ENCODE measurements around the gene INPP5A.
"Not testable (repeated sequence)": the region's sequence is repeated elsewhere in the genome, so short reads cannot be mapped to it uniquely, and the experiment has no call there.

Gene INPP5A

DNA sequence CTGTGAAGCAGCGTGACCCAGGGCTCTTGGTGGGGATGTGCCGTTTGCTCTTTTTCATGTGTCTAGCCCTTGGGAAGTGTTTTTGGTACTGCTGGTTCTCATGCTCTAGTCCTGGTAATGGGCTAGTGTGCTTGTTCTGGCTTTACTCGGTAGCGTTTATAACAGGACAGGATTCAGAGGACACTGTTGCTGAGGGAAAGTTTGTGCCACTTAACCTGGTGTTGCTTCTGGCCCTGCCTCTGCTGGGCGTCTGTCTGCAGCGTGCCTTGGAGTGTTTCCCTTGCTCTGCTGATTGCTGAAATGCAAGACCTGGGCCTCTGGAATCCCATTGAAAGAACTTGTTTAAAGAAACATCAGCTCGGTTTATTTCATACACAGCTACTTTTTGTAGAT, 35.0 kb downstream of the INPP5A start:
- H3K4me3 Mint-ChIP-seq, result no peak overlapping the region
- no peaks in the 10 kb centered on the region for H3K36me3 Mint-ChIP-seq (ENCODE audit: low read depth)
- H3K4me1 Mint-ChIP-seq (ENCODE audit: low read depth), result no peaks in the 10 kb centered on the region
- no peaks in the 10 kb centered on the region for H3K9me3 Mint-ChIP-seq
- no peak overlapping the region for H3K27ac Mint-ChIP-seq
- peaks cover 18% of the 10 kb centered on the region for H3K27me3 Mint-ChIP-seq
- intact Hi-C loops (cut with micrococcal nuclease), result no loop called here

DNA sequence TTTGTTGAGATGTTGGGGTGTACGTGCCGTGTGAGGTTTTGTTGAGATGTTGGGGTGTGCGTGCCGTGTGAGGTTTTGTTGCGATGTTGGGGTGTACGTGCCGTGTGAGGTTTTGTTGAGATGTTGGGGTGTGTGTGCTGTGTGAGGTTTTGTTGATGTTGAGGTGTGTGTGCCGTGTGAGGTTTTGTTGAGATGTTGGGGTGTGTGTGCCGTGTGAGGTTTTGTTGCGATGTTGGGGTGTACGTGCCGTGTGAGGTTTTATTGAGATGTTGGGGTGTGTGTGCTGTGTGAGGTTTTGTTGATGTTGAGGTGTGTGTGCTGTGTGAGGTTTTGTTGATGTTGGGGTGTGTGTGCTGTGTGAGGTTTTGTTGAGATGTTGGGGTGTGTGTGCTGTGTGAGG, 35.4 kb downstream of the INPP5A start:
- intact Hi-C loops (cut with micrococcal nuclease); H3K4me3 Mint-ChIP-seq; H3K36me3 Mint-ChIP-seq (ENCODE audit: low read depth); H3K4me1 Mint-ChIP-seq (ENCODE audit: low read depth); H3K27ac Mint-ChIP-seq; H3K9me3 Mint-ChIP-seq: not testable (repeated sequence)
- H3K27me3 Mint-ChIP-seq, result peaks cover 22% of the 10 kb centered on the region

GRCh38 chr10:132574288-132574687, 36.7 kb downstream of the INPP5A start:
- H3K36me3 Mint-ChIP-seq (ENCODE audit: low read depth), result no peaks in the 10 kb centered on the region
- H3K27me3 Mint-ChIP-seq, result peaks cover 36% of the 10 kb centered on the region
- no peaks in the 10 kb centered on the region for H3K9me3 Mint-ChIP-seq
- H3K4me3 Mint-ChIP-seq, result no peak overlapping the region
- intact Hi-C loops (cut with micrococcal nuclease), result no loop called here
- H3K27ac Mint-ChIP-seq, result no peak overlapping the region
- no peaks in the 10 kb centered on the region for H3K4me1 Mint-ChIP-seq (ENCODE audit: low read depth)

DNA sequence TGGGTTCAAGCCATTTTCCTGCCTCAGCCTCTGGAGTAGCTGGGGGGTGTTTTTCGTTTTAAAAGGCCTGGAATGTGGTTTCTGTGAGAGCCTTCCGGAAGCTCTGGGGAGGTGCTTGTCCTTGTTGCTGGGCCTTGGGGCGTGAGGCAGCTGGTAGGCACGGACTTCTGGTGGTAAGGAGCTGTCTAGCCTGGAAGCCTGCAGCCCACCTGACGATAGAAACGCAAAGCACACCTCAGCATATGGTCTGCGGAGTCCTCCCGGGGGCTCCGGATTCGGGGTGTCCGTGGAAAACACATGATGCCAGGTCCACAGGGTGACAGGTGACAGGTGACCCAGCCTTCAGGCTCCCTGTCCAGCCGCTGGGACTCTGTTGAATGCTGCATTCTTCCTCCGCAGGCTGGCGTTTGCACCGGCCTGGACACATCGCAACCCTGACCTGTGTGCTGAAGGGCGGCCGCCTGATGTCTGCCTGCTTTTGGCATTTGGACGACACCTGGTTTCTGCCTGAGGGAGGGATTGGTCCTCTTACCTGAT, 37.3 kb downstream of the INPP5A start:
- H3K36me3 Mint-ChIP-seq (ENCODE audit: low read depth), result no peaks in the 10 kb centered on the region
- H3K9me3 Mint-ChIP-seq, result no peaks in the 10 kb centered on the region
- peak overlapping the region; percentile 60 for H3K27ac Mint-ChIP-seq
- H3K4me3 Mint-ChIP-seq, result peak overlapping the region; percentile 57
- no peaks in the 10 kb centered on the region for H3K4me1 Mint-ChIP-seq (ENCODE audit: low read depth)
- peaks cover 41% of the 10 kb centered on the region for H3K27me3 Mint-ChIP-seq
- intact Hi-C loops (cut with micrococcal nuclease), result loop anchor here (1.0 kb wide), 2 partner anchors 13 to 38 kb away; partner anchors contain the start of gene INPP5A

- intact Hi-C loops (cut with micrococcal nuclease), result loop anchor here (1.0 kb wide), 2 partner anchors 13 to 38 kb away; partner anchors contain the start of gene INPP5A
- H3K9me3 Mint-ChIP-seq, result no peaks in the 10 kb centered on the region
- H3K4me1 Mint-ChIP-seq (ENCODE audit: low read depth), result no peaks in the 10 kb centered on the region
- peak overlapping the region; percentile 58 for H3K4me3 Mint-ChIP-seq
- H3K27me3 Mint-ChIP-seq, result peaks cover 41% of the 10 kb centered on the region
- no peaks in the 10 kb centered on the region for H3K36me3 Mint-ChIP-seq (ENCODE audit: low read depth)
- H3K27ac Mint-ChIP-seq, result peak overlapping the region; percentile 60
These were observed 38.0 kb downstream of the INPP5A start for GRCh38 chr10:132575320-132576201.

DNA sequence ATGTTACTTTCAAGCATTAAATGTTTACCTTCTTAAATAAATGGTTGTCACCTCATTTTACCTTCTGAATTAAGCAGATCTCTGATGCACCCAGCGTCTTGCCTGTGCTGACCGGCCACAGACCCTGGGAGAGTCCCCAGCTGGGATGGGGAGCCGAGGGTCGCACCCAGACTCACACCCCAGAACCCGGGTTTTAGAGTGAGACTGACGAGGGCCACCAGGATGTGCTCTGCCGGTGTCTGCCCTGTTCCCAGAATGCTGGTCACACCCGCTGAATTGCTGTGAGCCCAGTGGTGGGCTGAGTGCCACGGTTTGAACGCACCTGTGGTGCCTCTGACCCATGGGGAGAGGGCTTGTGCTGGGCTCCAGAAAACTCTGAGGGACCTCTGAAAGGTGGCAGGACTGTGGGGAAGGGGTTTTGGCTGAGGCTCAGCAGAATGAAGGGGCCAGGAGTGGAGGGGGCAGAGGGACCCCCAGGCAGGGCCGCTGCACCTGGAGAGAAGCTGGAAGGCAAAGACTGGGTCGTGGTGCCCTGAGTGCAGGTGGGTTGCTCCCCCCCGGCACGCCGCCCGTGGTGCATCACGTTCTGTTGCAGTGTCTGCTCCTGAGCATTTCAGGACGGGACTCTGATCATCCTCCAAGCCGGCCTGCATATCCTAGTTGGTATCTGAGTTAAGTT, 39.2 kb downstream of the INPP5A start:
- intact Hi-C loops (cut with micrococcal nuclease), result no loop called here
- H3K4me1 Mint-ChIP-seq (ENCODE audit: low read depth), result peaks cover 11% of the 10 kb centered on the region
- no peak overlapping the region for H3K27ac Mint-ChIP-seq
- peaks cover 12% of the 10 kb centered on the region for H3K36me3 Mint-ChIP-seq (ENCODE audit: low read depth)
- H3K4me3 Mint-ChIP-seq, result no peak overlapping the region
- peaks cover 44% of the 10 kb centered on the region for H3K27me3 Mint-ChIP-seq
- peaks cover 9% of the 10 kb centered on the region for H3K9me3 Mint-ChIP-seq

GRCh38 chr10:132577350-132578003, 39.9 kb downstream of the INPP5A start:
- H3K27ac Mint-ChIP-seq, result no peak overlapping the region
- H3K27me3 Mint-ChIP-seq, result peaks cover 46% of the 10 kb centered on the region
- intact Hi-C loops (cut with micrococcal nuclease), result no loop called here
- H3K4me3 Mint-ChIP-seq, result no peak overlapping the region
- H3K4me1 Mint-ChIP-seq (ENCODE audit: low read depth), result peaks cover 13% of the 10 kb centered on the region
- H3K9me3 Mint-ChIP-seq, result peaks cover 9% of the 10 kb centered on the region
- H3K36me3 Mint-ChIP-seq (ENCODE audit: low read depth), result peaks cover 12% of the 10 kb centered on the region

GRCh38 chr10:132578287-132578951, 40.8 kb downstream of the INPP5A start:
- H3K36me3 Mint-ChIP-seq (ENCODE audit: low read depth), result peaks cover 12% of the 10 kb centered on the region
- no peak overlapping the region for H3K4me3 Mint-ChIP-seq
- peaks cover 46% of the 10 kb centered on the region for H3K27me3 Mint-ChIP-seq
- peaks cover 21% of the 10 kb centered on the region for H3K4me1 Mint-ChIP-seq (ENCODE audit: low read depth)
- intact Hi-C loops (cut with micrococcal nuclease), result no loop called here
- peaks cover 9% of the 10 kb centered on the region for H3K9me3 Mint-ChIP-seq
- peak overlapping the region; percentile 36 for H3K27ac Mint-ChIP-seq

DNA sequence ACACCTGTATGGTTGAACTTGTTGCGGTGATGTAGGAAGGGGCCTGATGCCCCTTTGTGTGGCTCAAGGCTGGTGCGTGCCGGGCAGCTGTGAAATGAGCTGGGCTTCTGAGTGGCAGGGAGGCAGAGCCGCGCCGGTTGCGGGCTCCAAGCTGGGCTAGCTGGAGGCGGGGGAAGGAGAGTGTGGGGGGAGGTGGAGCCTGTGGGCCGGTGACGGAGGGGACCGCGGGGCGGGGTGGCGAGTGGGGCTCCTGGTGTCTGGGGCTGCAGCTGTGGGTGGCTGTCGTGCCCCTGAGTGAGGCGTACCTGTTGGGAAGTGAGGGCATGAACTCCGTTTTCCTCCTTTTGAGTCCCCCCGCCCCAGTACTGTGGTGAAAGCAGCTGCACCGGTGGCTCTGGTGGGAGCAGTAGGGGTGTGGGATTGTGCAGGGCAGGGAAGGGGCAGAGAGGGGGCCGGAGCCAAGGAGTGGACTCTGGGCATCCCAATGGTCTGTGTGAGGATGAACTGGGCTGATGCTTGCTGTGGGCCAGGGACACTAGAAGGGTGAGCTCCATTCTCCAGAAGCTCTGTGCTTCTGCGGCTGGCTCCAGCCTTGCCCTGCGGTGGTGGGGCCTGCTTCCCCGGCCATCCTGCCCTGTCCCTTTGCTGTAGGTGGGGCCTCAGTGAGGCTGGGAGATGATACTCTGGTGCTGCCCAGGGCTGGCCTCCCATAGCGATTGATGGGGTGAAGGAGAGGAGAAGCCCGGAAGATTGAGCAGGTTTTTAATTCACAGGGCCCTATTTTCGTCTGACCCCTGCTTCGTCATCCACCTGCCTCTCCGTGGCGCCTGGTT, 41.7 kb downstream of the INPP5A start:
- H3K9me3 Mint-ChIP-seq, result peaks cover 9% of the 10 kb centered on the region
- peak overlapping the region; percentile 36 for H3K27ac Mint-ChIP-seq
- H3K27me3 Mint-ChIP-seq, result peaks cover 46% of the 10 kb centered on the region
- H3K4me3 Mint-ChIP-seq, result no peak overlapping the region
- H3K4me1 Mint-ChIP-seq (ENCODE audit: low read depth), result peaks cover 21% of the 10 kb centered on the region
- intact Hi-C loops (cut with micrococcal nuclease), result no loop called here
- peaks cover 12% of the 10 kb centered on the region for H3K36me3 Mint-ChIP-seq (ENCODE audit: low read depth)

DNA sequence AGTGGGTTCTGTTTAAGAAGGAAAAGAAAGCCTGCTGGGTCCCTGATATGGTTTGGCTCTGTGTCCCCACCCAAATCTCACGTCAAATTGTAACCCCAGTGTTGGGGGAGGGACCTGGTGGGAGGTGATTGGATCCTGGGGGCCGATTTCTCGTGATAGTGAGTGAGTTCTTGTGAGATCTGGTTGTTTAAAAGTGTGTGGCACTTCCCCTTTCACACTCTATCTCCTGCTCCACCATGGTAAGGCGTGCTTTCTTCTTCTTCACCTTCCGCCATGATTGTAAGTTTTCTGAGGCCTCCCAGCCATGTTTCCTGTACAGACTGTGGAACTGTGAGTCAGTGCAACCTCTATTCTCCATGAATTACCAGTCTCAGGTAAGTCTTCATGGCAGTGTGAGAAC, 42.6 kb downstream of the INPP5A start:
- Mint-ChIP-seq H3K4me3 (no peak overlapping the region), H3K36me3 (ENCODE audit: low read depth) (peaks cover 12% of the 10 kb centered on the region), H3K4me1 (ENCODE audit: low read depth) (peaks cover 21% of the 10 kb centered on the region), H3K27ac (no peak overlapping the region), H3K27me3 (peaks cover 45% of the 10 kb centered on the region), H3K9me3 (peaks cover 9% of the 10 kb centered on the region)
- intact Hi-C loops (cut with micrococcal nuclease), result no loop called here

DNA sequence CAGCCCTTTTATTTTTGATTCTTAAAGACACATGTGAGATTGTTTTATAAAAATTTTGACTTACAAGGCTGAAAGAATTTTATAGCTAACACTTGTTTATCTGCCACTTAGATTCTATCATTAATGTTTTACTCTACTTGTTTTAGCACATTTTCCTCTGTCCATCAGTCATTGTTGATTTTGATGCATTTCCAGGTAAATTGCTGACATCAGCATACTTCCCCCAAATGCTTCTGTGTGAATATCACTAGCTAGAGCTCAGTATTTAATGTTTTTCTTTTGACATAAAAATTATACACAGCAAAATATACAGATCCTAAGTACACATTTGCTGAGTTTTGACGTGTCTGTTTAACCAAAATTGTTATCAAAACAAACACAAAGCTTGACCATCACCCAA, 43.0 kb downstream of the INPP5A start:
- intact Hi-C loops (cut with micrococcal nuclease), result no loop called here
- H3K27ac Mint-ChIP-seq, result no peak overlapping the region
- H3K27me3 Mint-ChIP-seq, result peaks cover 45% of the 10 kb centered on the region
- peaks cover 9% of the 10 kb centered on the region for H3K9me3 Mint-ChIP-seq
- H3K4me3 Mint-ChIP-seq, result no peak overlapping the region
- peaks cover 12% of the 10 kb centered on the region for H3K36me3 Mint-ChIP-seq (ENCODE audit: low read depth)
- peaks cover 25% of the 10 kb centered on the region for H3K4me1 Mint-ChIP-seq (ENCODE audit: low read depth)

- peaks cover 38% of the 10 kb centered on the region for H3K27me3 Mint-ChIP-seq
- H3K9me3 Mint-ChIP-seq, result peaks cover 9% of the 10 kb centered on the region
- H3K4me3 Mint-ChIP-seq, result no peak overlapping the region
- intact Hi-C loops (cut with micrococcal nuclease), result no loop called here
- peaks cover 12% of the 10 kb centered on the region for H3K36me3 Mint-ChIP-seq (ENCODE audit: low read depth)
- peaks cover 40% of the 10 kb centered on the region for H3K4me1 Mint-ChIP-seq (ENCODE audit: low read depth)
- no peak overlapping the region for H3K27ac Mint-ChIP-seq
These were observed 44.5 kb downstream of the INPP5A start for GRCh38 chr10:132582137-132582536.

DNA sequence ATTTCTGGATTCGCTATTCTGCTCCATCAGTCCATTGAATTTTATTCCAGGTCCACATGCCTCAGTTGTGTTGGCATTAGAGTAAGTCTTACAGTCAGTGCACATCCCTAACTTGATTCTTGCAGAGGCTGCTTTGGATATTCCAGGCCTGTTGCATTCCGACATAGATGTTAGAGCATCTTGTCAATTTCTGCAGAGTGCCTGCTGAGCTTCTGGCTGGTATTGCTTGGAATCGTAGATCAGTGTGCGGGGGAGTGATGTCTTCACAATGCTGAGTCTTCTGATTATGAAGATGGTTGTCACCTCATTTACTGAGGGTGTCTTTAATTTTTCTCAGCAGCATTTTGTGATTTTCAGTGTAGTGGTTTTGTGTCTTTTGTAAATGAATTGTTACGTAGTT, 45.2 kb downstream of the INPP5A start:
- H3K36me3 Mint-ChIP-seq (ENCODE audit: low read depth), result peaks cover 12% of the 10 kb centered on the region
- peaks cover 46% of the 10 kb centered on the region for H3K4me1 Mint-ChIP-seq (ENCODE audit: low read depth)
- peaks cover 9% of the 10 kb centered on the region for H3K9me3 Mint-ChIP-seq
- H3K4me3 Mint-ChIP-seq, result no peak overlapping the region
- peaks cover 32% of the 10 kb centered on the region for H3K27me3 Mint-ChIP-seq
- intact Hi-C loops (cut with micrococcal nuclease), result no loop called here
- H3K27ac Mint-ChIP-seq, result no peak overlapping the region
